Endodermal cell (in vitro differentiated cells): ENCODE measurements around the gene LRRC28. TPM values are rescaled to one million over a fixed set of nuclear protein-coding genes. Genes with fewer than 3 reads are reported as not detected.

ENCODE experiments used
- DNase-seq: peaks from one replicate; pipeline ENCODE4 v3.0.0-alpha.2; 2017
- H3K27ac ChIP-seq: 2 replicates; pipeline ENCODE4 v1.5.1; 2013; ENCODE audit warnings: mild to moderate bottlenecking, low read depth, low read length, moderate library complexity
- H3K27me3 ChIP-seq: 2 replicates; pipeline ENCODE4 v1.6.1; 2013; ENCODE audit warnings: mild to moderate bottlenecking, low read length, moderate library complexity; ENCODE audit not compliant: insufficient read depth, control insufficient read depth, poor library complexity, severe bottlenecking
- H3K36me3 ChIP-seq: 2 replicates; pipeline ENCODE4 v1.7.0; 2013; ENCODE audit warnings: mild to moderate bottlenecking, low read length, moderate library complexity; ENCODE audit not compliant: control insufficient read depth, insufficient read depth
- H3K4me1 ChIP-seq: one replicate; pipeline ENCODE4 v1.7.0; 2013; ENCODE audit warnings: low read length; ENCODE audit not compliant: control insufficient read depth, insufficient read depth
- H3K4me3 ChIP-seq: 2 replicates; pipeline ENCODE4 v1.5.1; 2013; ENCODE audit warnings: mild to moderate bottlenecking, low read length, moderate library complexity
- H3K9ac ChIP-seq: 2 replicates; pipeline ENCODE4 v1.6.1; 2013; ENCODE audit warnings: mild to moderate bottlenecking, low read length, moderate library complexity; ENCODE audit not compliant: poor library complexity, severe bottlenecking; ENCODE audit errors: extremely low read depth
- H3K9me3 ChIP-seq: 2 replicates; pipeline ENCODE4 v1.6.1; 2013; ENCODE audit warnings: mild to moderate bottlenecking, low read length, moderate library complexity; ENCODE audit not compliant: control insufficient read depth
- H3K27ac Mint-ChIP-seq: 2 replicates; pipeline ENCODE4 v1.8.0; 2020; ENCODE audit warnings: mixed read lengths
- H3K27me3 Mint-ChIP-seq: 2 replicates; pipeline ENCODE4 v1.8.0; 2021; ENCODE audit warnings: mild to moderate bottlenecking, mixed read lengths; ENCODE audit not compliant: insufficient read depth
- H3K36me3 Mint-ChIP-seq: 2 replicates; pipeline ENCODE4 v1.8.0; 2020; ENCODE audit warnings: low read depth, mixed read lengths
- H3K4me1 Mint-ChIP-seq: 2 replicates; pipeline ENCODE4 v1.8.0; 2020; ENCODE audit warnings: mixed read lengths
- H3K4me3 Mint-ChIP-seq: 2 replicates; pipeline ENCODE4 v1.8.0; 2020; ENCODE audit warnings: mild to moderate bottlenecking, moderate library complexity, mixed read lengths
- H3K9me3 Mint-ChIP-seq: 2 replicates; pipeline ENCODE4 v1.8.0; 2020; ENCODE audit warnings: mild to moderate bottlenecking, mixed read lengths
- WGBS, 2 experiments: methylation state at CpG; one replicate each; pipeline versions ENCODE4 v1.1.5 to v1.1.7; 2013; ENCODE audit warnings: missing lambda C conversion rate in 2 of 2, mixed read lengths in 1 of 2; ENCODE audit not compliant: insufficient coverage in 1 of 2, insufficient read length in 1 of 2; 5-methylcytosine and 5-hydroxymethylcytosine counted together
- total RNA-seq, 2 donors: library from RNA; stranded (reverse); fragmentation: NEBNext Ultra II Directional in 1 of 2; extraction: Animal tissue kit (Norgen Biotek cat#: 25700) in 1 of 2; gene quantifications; 2 replicates in 1 of 2; 3 replicates in 1 of 2; pipeline ENCODE4 v1.2.1, GENCODE V29; 2021
- TF ChIP-seq, protein P1 (sequence below): fragments of 200-600 bp; sonication (generic); conservative IDR thresholded peaks from 2 replicates; pipeline ENCODE4 v1.5.0; 2021; ENCODE audit warnings: antibody characterized with exemption, mild to moderate bottlenecking

LRRC28 gene
- total RNA-seq, 2 donors from 2014 or later: 26.1 to 35.5 TPM

GRCh38 chr15:99282586-99282985, 31.3 kb downstream of the LRRC28 start:
- no peaks in the 10 kb centered on the region for H3K27me3 ChIP-seq
- H3K4me1 ChIP-seq: no peaks in the 10 kb centered on the region
- no peak overlapping the region for H3K4me3 ChIP-seq
- Mint-ChIP-seq H3K36me3 (peaks cover 7% of the 10 kb centered on the region), H3K27ac (no peak overlapping the region), H3K4me1 (no peaks in the 10 kb centered on the region), H3K4me3 (no peak overlapping the region), H3K27me3 (no peaks in the 10 kb centered on the region), H3K9me3 (no peaks in the 10 kb centered on the region)
- no peak overlapping the region for H3K9ac ChIP-seq
- no peak overlapping the region for H3K27ac ChIP-seq
- 92 to 96% methylated on average over 4 to 5 of the region's 5 CpGs for WGBS, 2 experiments
- H3K9me3 ChIP-seq: no peaks in the 10 kb centered on the region
- DNase-seq: no peak
- H3K36me3 ChIP-seq: no peaks in the 10 kb centered on the region
- TF ChIP-seq, protein P1, sequence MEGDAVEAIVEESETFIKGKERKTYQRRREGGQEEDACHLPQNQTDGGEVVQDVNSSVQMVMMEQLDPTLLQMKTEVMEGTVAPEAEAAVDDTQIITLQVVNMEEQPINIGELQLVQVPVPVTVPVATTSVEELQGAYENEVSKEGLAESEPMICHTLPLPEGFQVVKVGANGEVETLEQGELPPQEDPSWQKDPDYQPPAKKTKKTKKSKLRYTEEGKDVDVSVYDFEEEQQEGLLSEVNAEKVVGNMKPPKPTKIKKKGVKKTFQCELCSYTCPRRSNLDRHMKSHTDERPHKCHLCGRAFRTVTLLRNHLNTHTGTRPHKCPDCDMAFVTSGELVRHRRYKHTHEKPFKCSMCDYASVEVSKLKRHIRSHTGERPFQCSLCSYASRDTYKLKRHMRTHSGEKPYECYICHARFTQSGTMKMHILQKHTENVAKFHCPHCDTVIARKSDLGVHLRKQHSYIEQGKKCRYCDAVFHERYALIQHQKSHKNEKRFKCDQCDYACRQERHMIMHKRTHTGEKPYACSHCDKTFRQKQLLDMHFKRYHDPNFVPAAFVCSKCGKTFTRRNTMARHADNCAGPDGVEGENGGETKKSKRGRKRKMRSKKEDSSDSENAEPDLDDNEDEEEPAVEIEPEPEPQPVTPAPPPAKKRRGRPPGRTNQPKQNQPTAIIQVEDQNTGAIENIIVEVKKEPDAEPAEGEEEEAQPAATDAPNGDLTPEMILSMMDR: no peak

DNA sequence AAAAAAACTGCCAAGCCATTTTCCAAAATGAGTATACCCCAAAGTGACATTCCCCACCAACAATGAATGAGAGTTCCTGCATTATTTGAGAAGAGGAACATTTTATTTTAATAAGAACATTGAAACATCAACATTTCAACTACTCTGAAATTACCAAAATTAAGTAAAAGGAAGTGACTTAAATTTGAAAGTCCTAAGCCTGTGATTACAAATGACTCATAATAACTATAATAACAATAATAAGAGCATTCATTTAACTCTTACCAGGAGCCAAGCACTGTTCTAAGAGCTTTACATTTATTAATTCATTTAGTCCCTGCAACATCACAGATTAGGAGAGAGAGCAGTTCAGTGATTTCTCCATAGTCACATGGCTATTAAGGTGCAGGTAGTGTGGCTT, 32.4 kb downstream of the LRRC28 start:
- Mint-ChIP-seq H3K36me3 (peaks cover 7% of the 10 kb centered on the region), H3K4me1 (no peaks in the 10 kb centered on the region), H3K4me3 (no peak overlapping the region), H3K9me3 (no peaks in the 10 kb centered on the region), H3K27ac (no peak overlapping the region), H3K27me3 (no peaks in the 10 kb centered on the region)
- DNase-seq: no peak
- Histone ChIP-seq H3K4me3 (no peak overlapping the region), H3K9me3 (no peaks in the 10 kb centered on the region), H3K27me3 (no peaks in the 10 kb centered on the region), H3K36me3 (no peaks in the 10 kb centered on the region), H3K4me1 (no peaks in the 10 kb centered on the region), H3K9ac (no peak overlapping the region), H3K27ac (no peak overlapping the region)
- TF ChIP-seq, protein P1: no peak

- Mint-ChIP-seq H3K4me1 (no peaks in the 10 kb centered on the region), H3K27me3 (no peaks in the 10 kb centered on the region), H3K36me3 (peaks cover 39% of the 10 kb centered on the region), H3K9me3 (peaks cover 16% of the 10 kb centered on the region), H3K27ac (no peak overlapping the region), H3K4me3 (no peak overlapping the region)
- DNase-seq: no peak
- H3K36me3 ChIP-seq: peaks cover 15% of the 10 kb centered on the region
- TF ChIP-seq, protein P1: no peak
- no peak overlapping the region for H3K9ac ChIP-seq
- no peaks in the 10 kb centered on the region for H3K27me3 ChIP-seq
- no peaks in the 10 kb centered on the region for H3K4me1 ChIP-seq
- no peaks in the 10 kb centered on the region for H3K9me3 ChIP-seq
- no peak overlapping the region for H3K4me3 ChIP-seq
- no peak overlapping the region for H3K27ac ChIP-seq
Measured at GRCh38 chr15:99291643-99292042, 40.4 kb downstream of the LRRC28 start.
